Stimulated activated CD4-positive, alpha-beta T cell treated with anti-CD3 and anti-CD28 coated beads, Interleukin-4, amount 100 ng/mL, for 4 hours (primary cell): ENCODE measurements around the gene AIF1L.

Experiments
- DNase-seq, 2 experiments: peaks; one replicate each; pipeline ENCODE4 v3.0.0-alpha.2; 2020

AIF1L gene

GRCh38 chr9:131096269-131097125, at the start of gene AIF1L:
Gene AIF1L, plus strand, starts transcription at chr9:131096531. Its CDS starts 99 bp downstream, at chr9:131096630.
- DNase-seq, result peak; percentile 43 to 77

- DNase-seq, result peak; percentile 60 to 74
Observed at GRCh38 chr9:131046581-131047202, 49.6 kb upstream of the AIF1L start.

- no peak for DNase-seq
Observed at GRCh38 chr9:131048332-131048731, 48.0 kb upstream of the AIF1L start.

- DNase-seq, result no peak
Observed at GRCh38 chr9:131048820-131049219, 47.5 kb upstream of the AIF1L start.

GRCh38 chr9:131049829-131050715, 46.3 kb upstream of the AIF1L start:
- DNase-seq, result no peak

GRCh38 chr9:131050831-131051230, 45.5 kb upstream of the AIF1L start:
- no peak for DNase-seq

- no peak for DNase-seq
Observed at GRCh38 chr9:131051592-131052517, 44.5 kb upstream of the AIF1L start.

GRCh38 chr9:131053896-131054295, 42.4 kb upstream of the AIF1L start:
- DNase-seq, result no peak

GRCh38 chr9:131056781-131057506, 39.4 kb upstream of the AIF1L start:
- DNase-seq, result no peak

- no peak for DNase-seq
Observed at GRCh38 chr9:131060900-131061630, 35.3 kb upstream of the AIF1L start.

GRCh38 chr9:131062969-131063368, 33.4 kb upstream of the AIF1L start:
- DNase-seq, result no peak

- no peak for DNase-seq
Observed at GRCh38 chr9:131065599-131065998, 30.7 kb upstream of the AIF1L start.

- DNase-seq, result no peak
Observed at GRCh38 chr9:131067625-131068024, 28.7 kb upstream of the AIF1L start.

GRCh38 chr9:131068076-131068816, 28.1 kb upstream of the AIF1L start:
- DNase-seq, result no peak

- DNase-seq, result no peak
Observed at GRCh38 chr9:131069699-131070098, 26.6 kb upstream of the AIF1L start.

- no peak for DNase-seq
Observed at GRCh38 chr9:131072107-131072870, 24.0 kb upstream of the AIF1L start.

GRCh38 chr9:131072871-131073237, 23.5 kb upstream of the AIF1L start:
- no peak for DNase-seq

GRCh38 chr9:131076347-131077195, 19.8 kb upstream of the AIF1L start:
- DNase-seq, result no peak
